GM12864 (cell line): Measurements from ENCODE around the gene UQCRC1.

ENCODE experiments used
- DNase-seq: peaks from one replicate; pipeline ENCODE4 v3.0.0-alpha.2; 2011; ENCODE audit warnings: low read depth
- H3K4me3 ChIP-seq: 2 replicates; pipeline ENCODE4 v1.5.1; 2011; ENCODE audit warnings: mild to moderate bottlenecking, low read depth, low read length, control low read depth
- TF ChIP-seq, protein P1 (sequence below): IDR thresholded peaks from 2 replicates; pipeline ENCODE4 v1.5.1; 2011; ENCODE audit warnings: low read depth, mild to moderate bottlenecking, moderate library complexity, low read length, control low read depth, inconsistent platforms; ENCODE audit errors: missing control alignments

UQCRC1 gene

DNA sequence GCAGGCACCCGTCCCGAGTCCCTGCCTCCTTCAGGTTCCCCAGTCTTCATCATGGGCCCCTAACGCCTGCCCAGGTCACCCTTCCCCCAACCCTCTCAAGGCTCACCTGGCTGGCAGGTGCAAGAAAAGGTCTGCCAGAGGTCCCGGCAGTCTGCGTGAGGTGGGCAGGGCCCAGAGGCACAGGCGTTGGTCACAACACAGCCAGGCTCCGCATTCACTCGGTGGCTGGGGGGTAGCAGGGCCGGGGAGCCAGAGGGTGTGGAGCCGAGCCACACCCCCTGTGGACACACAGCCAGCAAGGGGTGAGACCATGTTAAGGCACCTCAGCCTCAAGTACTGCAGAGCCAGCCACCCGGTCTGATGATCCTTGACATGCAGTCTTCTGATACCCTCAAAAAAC lies 42.3 kb upstream of the UQCRC1 start:
- H3K4me3 ChIP-seq, result no peak overlapping the region
- no peak for DNase-seq
- TF ChIP-seq, protein P1, sequence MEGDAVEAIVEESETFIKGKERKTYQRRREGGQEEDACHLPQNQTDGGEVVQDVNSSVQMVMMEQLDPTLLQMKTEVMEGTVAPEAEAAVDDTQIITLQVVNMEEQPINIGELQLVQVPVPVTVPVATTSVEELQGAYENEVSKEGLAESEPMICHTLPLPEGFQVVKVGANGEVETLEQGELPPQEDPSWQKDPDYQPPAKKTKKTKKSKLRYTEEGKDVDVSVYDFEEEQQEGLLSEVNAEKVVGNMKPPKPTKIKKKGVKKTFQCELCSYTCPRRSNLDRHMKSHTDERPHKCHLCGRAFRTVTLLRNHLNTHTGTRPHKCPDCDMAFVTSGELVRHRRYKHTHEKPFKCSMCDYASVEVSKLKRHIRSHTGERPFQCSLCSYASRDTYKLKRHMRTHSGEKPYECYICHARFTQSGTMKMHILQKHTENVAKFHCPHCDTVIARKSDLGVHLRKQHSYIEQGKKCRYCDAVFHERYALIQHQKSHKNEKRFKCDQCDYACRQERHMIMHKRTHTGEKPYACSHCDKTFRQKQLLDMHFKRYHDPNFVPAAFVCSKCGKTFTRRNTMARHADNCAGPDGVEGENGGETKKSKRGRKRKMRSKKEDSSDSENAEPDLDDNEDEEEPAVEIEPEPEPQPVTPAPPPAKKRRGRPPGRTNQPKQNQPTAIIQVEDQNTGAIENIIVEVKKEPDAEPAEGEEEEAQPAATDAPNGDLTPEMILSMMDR, result no peak

DNA sequence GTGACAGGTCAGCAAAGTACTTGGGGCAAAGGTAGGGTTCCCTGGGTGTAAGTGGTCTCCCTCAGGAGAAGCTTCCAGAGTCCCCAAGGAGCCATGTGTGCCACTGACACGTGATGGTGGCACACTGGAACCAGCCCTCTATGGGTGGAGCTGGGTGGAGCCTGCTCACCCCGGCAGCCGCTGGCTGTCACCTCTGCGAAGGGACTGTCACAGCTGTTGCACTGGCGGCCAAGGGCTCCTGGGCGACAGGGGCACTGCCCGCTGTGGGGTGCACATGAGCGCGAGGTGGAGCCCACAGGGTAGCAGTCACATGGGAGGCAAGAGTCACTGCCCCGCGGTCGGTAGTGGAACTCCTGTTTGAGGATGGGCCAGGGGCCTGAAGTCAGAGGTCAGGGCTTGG lies 41.3 kb upstream of the UQCRC1 start:
- no peak for DNase-seq
- H3K4me3 ChIP-seq, result no peak overlapping the region
- TF ChIP-seq, protein P1, result no peak

DNA sequence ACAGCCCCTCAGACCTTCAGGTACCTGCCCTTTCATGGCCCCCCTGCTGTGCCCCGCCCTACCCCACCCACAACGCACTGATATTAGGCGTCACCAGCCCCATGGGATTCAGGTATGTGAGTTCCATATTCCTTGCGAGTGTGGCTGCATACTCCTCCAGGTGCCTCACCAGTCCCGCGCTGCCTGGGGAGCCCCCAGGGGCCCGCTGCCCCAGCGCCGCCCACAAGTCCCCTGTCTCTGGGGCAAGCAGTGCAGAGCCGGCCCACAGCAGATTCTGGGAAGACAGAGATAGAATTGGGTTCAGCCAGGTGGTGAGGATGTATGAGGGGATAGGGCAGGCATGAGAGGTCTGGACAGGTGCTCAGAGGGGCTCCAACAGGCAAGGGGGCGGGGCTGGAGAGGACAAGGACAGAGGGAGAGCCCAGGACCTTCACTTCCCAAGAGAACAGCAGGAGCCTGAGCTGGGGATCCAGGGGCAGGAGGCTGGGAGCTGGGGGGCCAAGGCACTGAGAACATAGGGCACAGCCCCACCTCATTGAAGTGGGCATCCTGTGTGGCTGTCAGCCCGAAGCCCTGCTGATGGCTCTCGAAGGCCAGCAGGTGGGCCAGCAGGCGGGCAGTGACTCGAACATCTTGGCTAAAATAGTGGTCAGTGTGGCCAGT lies 38.9 kb upstream of the UQCRC1 start:
- no peak for DNase-seq
- TF ChIP-seq, protein P1, result no peak

DNA sequence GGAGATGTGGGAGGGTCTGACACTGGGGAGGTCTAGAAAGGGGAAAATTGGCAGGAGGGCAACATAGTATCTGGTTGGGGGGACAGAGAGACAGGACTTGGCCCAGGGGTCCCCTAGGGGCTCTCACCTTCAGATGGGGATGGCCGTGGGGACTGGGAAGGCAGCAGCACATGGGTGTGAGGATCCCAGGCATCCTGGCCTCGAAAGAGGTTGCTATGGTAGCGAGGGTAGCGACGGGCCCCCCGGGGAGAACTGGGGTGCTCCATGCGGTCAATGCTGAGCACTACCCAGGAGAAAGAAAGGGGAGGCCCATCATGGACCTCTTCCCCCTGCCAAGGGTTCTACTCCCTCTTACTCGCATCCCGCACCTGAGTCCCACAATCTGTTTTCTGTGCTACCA lies 38.3 kb upstream of the UQCRC1 start:
- DNase-seq, result no peak

More for the DNA sequence above, 38.9 kb upstream of the UQCRC1 start:
- no peak overlapping the region for H3K4me3 ChIP-seq

DNA sequence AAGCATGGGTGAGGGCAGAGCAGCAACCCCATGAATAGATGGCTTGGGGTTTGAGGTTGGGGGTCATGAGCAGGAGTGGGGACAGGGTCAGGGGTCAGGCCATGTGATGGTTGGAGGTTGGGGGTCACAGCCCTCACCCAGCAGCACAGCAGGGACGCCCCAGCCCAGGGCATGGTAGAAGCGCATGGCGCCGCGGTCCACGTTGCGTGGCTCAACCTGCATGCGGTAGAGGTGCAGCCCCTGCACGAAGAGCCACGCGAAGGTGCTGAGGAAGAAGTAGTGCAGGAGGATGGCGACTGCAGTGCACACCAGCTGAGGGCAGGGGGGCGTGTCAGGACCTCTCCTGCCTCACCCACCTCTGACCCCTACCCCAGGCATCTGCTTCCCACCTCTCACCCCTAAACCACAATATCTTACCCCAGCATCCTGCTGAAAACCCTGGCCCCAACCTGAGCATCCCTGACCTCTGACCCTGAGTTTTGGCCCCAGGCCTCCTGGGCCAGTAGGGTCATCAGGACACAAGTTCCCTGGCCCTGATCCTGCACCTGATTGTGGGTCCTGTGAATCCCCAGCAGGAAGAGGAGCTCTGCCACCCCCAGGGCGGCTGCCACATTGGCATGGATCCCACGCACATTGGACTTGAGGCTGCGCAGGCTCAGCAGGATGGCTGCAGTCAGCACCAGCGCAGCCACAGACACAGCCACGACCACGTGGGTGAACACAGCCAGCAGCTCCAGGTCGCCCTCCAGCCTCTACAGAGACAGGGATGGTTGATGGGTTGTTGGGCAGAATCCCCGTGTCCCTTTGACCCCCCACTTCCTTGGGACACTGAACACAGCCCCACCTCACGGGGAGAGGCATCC lies 35.7 kb upstream of the UQCRC1 start:
- no peak overlapping the region for H3K4me3 ChIP-seq
- TF ChIP-seq, protein P1, result no peak
- DNase-seq, result no peak

More for the DNA sequence above, 38.3 kb upstream of the UQCRC1 start:
- TF ChIP-seq, protein P1, result no peak
- H3K4me3 ChIP-seq, result no peak overlapping the region

DNA sequence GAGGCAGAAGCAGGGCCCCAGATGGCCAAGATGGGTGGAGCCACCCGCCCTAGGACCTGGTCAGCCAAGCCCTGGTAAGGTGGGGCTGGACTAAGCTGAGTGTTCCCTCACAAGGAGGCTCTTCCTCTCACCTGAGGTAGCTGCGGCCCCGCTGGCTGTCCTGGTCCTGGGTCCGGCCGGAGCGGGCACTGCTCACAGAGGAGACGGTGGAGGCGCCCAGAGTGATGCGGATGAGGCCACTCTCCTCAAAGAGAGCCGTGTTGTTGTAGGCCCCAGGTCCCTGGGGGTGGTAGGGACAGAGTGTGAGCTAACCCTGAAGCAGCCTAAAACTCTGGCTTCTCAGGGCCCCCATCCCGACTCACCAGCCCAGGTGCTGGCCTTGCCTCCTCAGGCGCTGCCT lies 33.2 kb upstream of the UQCRC1 start:
- DNase-seq, result no peak
- H3K4me3 ChIP-seq, result no peak overlapping the region
- TF ChIP-seq, protein P1, result no peak

DNA sequence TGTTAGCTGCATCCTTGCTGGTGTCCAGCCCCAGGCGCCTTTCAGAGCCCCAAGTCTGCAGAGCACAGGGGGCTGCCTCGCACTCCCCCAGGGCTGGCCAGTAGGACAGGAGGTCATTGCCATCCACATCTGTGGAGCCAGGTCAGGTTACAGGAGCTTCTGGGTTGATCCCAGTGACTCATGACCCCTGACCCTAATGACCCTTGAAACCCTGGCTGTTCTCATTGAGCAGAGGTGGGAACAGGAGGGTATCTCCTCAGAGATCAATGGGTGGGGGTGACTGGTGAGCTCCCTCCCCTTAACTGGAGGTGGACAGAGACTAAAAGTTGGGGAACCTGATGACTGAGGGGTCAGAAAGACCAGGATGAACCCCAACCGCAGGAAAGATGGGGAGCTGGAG lies 31.9 kb upstream of the UQCRC1 start:
- DNase-seq, result no peak
- H3K4me3 ChIP-seq, result no peak overlapping the region
- TF ChIP-seq, protein P1, result no peak
